ENCODE measurements around the gene SLC6A17. TPM values are rescaled to one million over a fixed set of nuclear protein-coding genes. Genes with fewer than 3 reads are reported as not detected.

The SLC6A17 gene
- total RNA-seq, 2 donors from 2014 or later, result 0.19 TPM; not detected in 1

- intact Hi-C loops (cut with DNase I), result no loop called here
- Histone ChIP-seq H3K36me3 (no peaks in the 10 kb centered on the region), H3K4me1 (no peaks in the 10 kb centered on the region), H3K4me3 (no peak overlapping the region), H3K27me3 (no peaks in the 10 kb centered on the region), H3K9ac (ENCODE audit: low read depth in 2 of 2, low read length in 2 of 2) (no peak overlapping the region), H3K9me3 (no peaks in the 10 kb centered on the region), H3K27ac (no peak overlapping the region)
- no peak for DNase-seq
- no peak for TF ChIP-seq CTCF (IDR thresholded peaks at IDR 0.05)
Observed at GRCh38 chr1:110184446-110184845, 34.2 kb downstream of the SLC6A17 start.

GRCh38 chr1:110185181-110185580 lies 34.9 kb downstream of the SLC6A17 start:
- Histone ChIP-seq H3K9ac (ENCODE audit: low read depth in 2 of 2, low read length in 2 of 2) (no peak overlapping the region), H3K27ac (no peak overlapping the region), H3K4me3 (no peak overlapping the region), H3K4me1 (no peaks in the 10 kb centered on the region), H3K9me3 (no peaks in the 10 kb centered on the region), H3K36me3 (no peaks in the 10 kb centered on the region), H3K27me3 (no peaks in the 10 kb centered on the region)
- no peak for TF ChIP-seq CTCF (IDR thresholded peaks at IDR 0.05)
- no peak for DNase-seq
- intact Hi-C loops (cut with DNase I), result no loop called here

GRCh38 chr1:110186558-110186957 lies 36.3 kb downstream of the SLC6A17 start:
- intact Hi-C loops (cut with DNase I), result no loop called here
- no peak overlapping the region for H3K4me3 ChIP-seq
- TF ChIP-seq CTCF (IDR thresholded peaks at IDR 0.05), result no peak
- H3K27me3 ChIP-seq, result no peaks in the 10 kb centered on the region
- no peak for DNase-seq
- no peaks in the 10 kb centered on the region for H3K4me1 ChIP-seq
- H3K9me3 ChIP-seq, result no peaks in the 10 kb centered on the region
- no peak overlapping the region for H3K27ac ChIP-seq
- no peak overlapping the region for H3K9ac ChIP-seq (ENCODE audit: low read depth in 2 of 2, low read length in 2 of 2)
- no peaks in the 10 kb centered on the region for H3K36me3 ChIP-seq

GRCh38 chr1:110187139-110187890 lies 37.0 kb downstream of the SLC6A17 start:
- Histone ChIP-seq H3K27ac (no peak overlapping the region), H3K4me1 (no peaks in the 10 kb centered on the region), H3K9ac (ENCODE audit: low read depth in 2 of 2, low read length in 2 of 2) (no peak overlapping the region), H3K4me3 (no peak overlapping the region), H3K36me3 (no peaks in the 10 kb centered on the region), H3K9me3 (no peaks in the 10 kb centered on the region), H3K27me3 (no peaks in the 10 kb centered on the region)
- DNase-seq, result no peak
- intact Hi-C loops (cut with DNase I), result no loop called here
- no peak for TF ChIP-seq CTCF (IDR thresholded peaks at IDR 0.05)

GRCh38 chr1:110188035-110188618 lies 37.8 kb downstream of the SLC6A17 start:
- intact Hi-C loops (cut with DNase I), result no loop called here
- Histone ChIP-seq H3K36me3 (no peaks in the 10 kb centered on the region), H3K27ac (no peak overlapping the region), H3K4me3 (no peak overlapping the region), H3K9ac (ENCODE audit: low read depth in 2 of 2, low read length in 2 of 2) (no peak overlapping the region), H3K27me3 (no peaks in the 10 kb centered on the region), H3K9me3 (no peaks in the 10 kb centered on the region), H3K4me1 (no peaks in the 10 kb centered on the region)
- DNase-seq, result no peak
- TF ChIP-seq CTCF (IDR thresholded peaks at IDR 0.05), result no peak

All from colonic mucosa (tissue), 4 donors.